ENCODE results near the gene GCC1. TPM values are rescaled to one million over a fixed set of nuclear protein-coding genes. Genes with fewer than 3 reads are reported as not detected.

GCC1 gene
- 10 to 100 TPM; 22.5 to 32.3 TPM for total RNA-seq

- H3K27ac ChIP-seq = peak within 1 kb of the TSS; percentile 84 to 90
- peak within 1 kb of the TSS; percentile 73 to 88 for H3K4me3 ChIP-seq
- TF ChIP-seq POLR2A (IDR thresholded peaks at IDR 0.05) = peak; percentile 85
- TF ChIP-seq, protein P1, sequence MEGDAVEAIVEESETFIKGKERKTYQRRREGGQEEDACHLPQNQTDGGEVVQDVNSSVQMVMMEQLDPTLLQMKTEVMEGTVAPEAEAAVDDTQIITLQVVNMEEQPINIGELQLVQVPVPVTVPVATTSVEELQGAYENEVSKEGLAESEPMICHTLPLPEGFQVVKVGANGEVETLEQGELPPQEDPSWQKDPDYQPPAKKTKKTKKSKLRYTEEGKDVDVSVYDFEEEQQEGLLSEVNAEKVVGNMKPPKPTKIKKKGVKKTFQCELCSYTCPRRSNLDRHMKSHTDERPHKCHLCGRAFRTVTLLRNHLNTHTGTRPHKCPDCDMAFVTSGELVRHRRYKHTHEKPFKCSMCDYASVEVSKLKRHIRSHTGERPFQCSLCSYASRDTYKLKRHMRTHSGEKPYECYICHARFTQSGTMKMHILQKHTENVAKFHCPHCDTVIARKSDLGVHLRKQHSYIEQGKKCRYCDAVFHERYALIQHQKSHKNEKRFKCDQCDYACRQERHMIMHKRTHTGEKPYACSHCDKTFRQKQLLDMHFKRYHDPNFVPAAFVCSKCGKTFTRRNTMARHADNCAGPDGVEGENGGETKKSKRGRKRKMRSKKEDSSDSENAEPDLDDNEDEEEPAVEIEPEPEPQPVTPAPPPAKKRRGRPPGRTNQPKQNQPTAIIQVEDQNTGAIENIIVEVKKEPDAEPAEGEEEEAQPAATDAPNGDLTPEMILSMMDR (IDR thresholded peaks at IDR 0.05) = no peak
- TF ChIP-seq POLR2AphosphoS5 (IDR thresholded peaks at IDR 0.05) = peak; percentile 98
- no peaks in the 10 kb centered on the region for H3K27me3 ChIP-seq (replicated peaks; ENCODE audit: insufficient read depth)
- no peaks in the 10 kb centered on the region for H3K9me3 ChIP-seq
- peak; percentile 89 for DNase-seq (ENCODE audit: low spot score)
- peaks cover 0 to 8% of the 10 kb centered on the region in 2 donors for H3K36me3 ChIP-seq
- intact Hi-C loops (cut with DNase I) = loop anchor here (5.0 to 10.0 kb wide), 2 partner anchors 193 to 450 kb away; partner anchors contain the start of genes LRRC4 and ZNF800
- 3% methylated on average over 62 of the region's 78 CpGs for WGBS
- H3K4me1 ChIP-seq (replicated peaks) = peaks cover 18% of the 10 kb centered on the region
These were observed at the start of gene GCC1 for GRCh38 chr7:127585044-127585953. Gene GCC1 (minus strand): TSS chr7:127585596. CDS start chr7:127585182, 414 bp downstream.

DNA sequence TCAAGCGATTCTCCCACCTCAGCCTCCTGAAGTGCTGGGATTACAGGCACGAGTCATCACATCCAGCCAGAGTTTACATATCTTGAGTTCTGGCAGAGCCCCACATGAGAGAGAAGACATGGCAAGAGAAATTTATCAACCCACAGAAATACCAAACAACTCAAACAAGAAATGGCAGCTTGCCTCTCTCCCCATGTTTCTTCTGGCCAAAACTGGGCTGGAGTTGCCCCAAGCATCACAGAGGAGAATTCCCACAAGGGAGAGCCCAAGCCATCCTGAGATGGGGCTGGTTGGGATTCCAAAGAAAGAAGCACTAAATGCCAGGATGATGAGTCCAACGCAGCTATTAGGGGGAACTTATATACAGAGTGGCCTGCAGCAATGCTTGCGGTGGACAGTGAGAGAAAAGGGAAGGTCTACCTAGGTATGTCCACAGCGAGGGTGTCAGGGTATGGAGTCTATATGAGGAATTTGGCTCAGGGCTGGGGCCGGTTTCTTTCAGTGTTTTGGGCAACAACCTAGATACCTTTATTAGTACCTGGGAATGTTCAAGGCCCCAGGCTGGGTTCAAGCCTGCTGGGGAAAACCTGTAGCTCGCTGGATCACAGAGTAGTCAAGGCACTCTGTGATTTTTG lies 47.0 kb upstream of the GCC1 start:
- Histone ChIP-seq H3K4me3 (no peak overlapping the region), H3K9me3 (no peaks in the 10 kb centered on the region), H3K27me3 (replicated peaks; ENCODE audit: insufficient read depth) (no peaks in the 10 kb centered on the region), H3K27ac (no peak overlapping the region), H3K36me3 (no peaks in the 10 kb centered on the region), H3K4me1 (replicated peaks) (no peaks in the 10 kb centered on the region)
- intact Hi-C loops (cut with DNase I) = no loop called here
- TF ChIP-seq, protein P1 (IDR thresholded peaks at IDR 0.05) = no peak
- TF ChIP-seq POLR2A (IDR thresholded peaks at IDR 0.05) (no peak), POLR2AphosphoS5 (IDR thresholded peaks at IDR 0.05) (no peak)
- DNase-seq (ENCODE audit: low spot score) = no peak
- 68% methylated on average over 7 of the region's 7 CpGs for WGBS

- no peak for TF ChIP-seq POLR2AphosphoS5 (IDR thresholded peaks at IDR 0.05)
- TF ChIP-seq, protein P1 (IDR thresholded peaks at IDR 0.05) = peak in 1 of 4 experiments; percentile 19
- intact Hi-C loops (cut with DNase I) = no loop called here
- Histone ChIP-seq H3K36me3 (no peaks in the 10 kb centered on the region), H3K9me3 (no peaks in the 10 kb centered on the region), H3K27me3 (replicated peaks; ENCODE audit: insufficient read depth) (no peaks in the 10 kb centered on the region), H3K4me1 (replicated peaks) (no peaks in the 10 kb centered on the region), H3K27ac (no peak overlapping the region), H3K4me3 (no peak overlapping the region)
- no peak for DNase-seq (ENCODE audit: low spot score)
- WGBS = 18% methylated on average over 5 of the region's 5 CpGs
These were observed 44.0 kb upstream of the GCC1 start for GRCh38 chr7:127629268-127629854.

- H3K27ac ChIP-seq = no peak overlapping the region
- no peaks in the 10 kb centered on the region for H3K4me1 ChIP-seq (replicated peaks)
- DNase-seq (ENCODE audit: low spot score) = no peak
- no peaks in the 10 kb centered on the region for H3K9me3 ChIP-seq
- no peak overlapping the region for H3K4me3 ChIP-seq
- TF ChIP-seq POLR2AphosphoS5 (IDR thresholded peaks at IDR 0.05) (no peak), POLR2A (IDR thresholded peaks at IDR 0.05) (no peak)
- TF ChIP-seq, protein P1 (IDR thresholded peaks at IDR 0.05) = no peak
- WGBS = 65% methylated on average over 3 of the region's 3 CpGs
- no peaks in the 10 kb centered on the region for H3K36me3 ChIP-seq
- intact Hi-C loops (cut with DNase I) = no loop called here
- no peaks in the 10 kb centered on the region for H3K27me3 ChIP-seq (replicated peaks; ENCODE audit: insufficient read depth)
These were observed 43.0 kb upstream of the GCC1 start for GRCh38 chr7:127628445-127628844.

All from prostate gland (tissue), 2 donors.